HG03196 (cell line): ENCODE results near the gene NUPR2.
"Not testable (repeated sequence)": the region's sequence is repeated elsewhere in the genome, so short reads cannot be mapped to it uniquely, and the experiment has no call there.

ENCODE experiments used
- ATAC-seq: cut with Tn5 transposase; IDR thresholded peaks from one replicate; pipeline ENCODE4 v1.9.1; 2021; ENCODE audit not compliant: unreplicated experiment

Gene NUPR2

GRCh38 chr7:56087445-56087844, 28.8 kb downstream of the NUPR2 start:
- ATAC-seq = no peak

GRCh38 chr7:56086761-56087160, 29.5 kb downstream of the NUPR2 start:
- ATAC-seq = no peak

GRCh38 chr7:56083150-56083785, 32.9 kb downstream of the NUPR2 start:
- ATAC-seq = no peak

DNA sequence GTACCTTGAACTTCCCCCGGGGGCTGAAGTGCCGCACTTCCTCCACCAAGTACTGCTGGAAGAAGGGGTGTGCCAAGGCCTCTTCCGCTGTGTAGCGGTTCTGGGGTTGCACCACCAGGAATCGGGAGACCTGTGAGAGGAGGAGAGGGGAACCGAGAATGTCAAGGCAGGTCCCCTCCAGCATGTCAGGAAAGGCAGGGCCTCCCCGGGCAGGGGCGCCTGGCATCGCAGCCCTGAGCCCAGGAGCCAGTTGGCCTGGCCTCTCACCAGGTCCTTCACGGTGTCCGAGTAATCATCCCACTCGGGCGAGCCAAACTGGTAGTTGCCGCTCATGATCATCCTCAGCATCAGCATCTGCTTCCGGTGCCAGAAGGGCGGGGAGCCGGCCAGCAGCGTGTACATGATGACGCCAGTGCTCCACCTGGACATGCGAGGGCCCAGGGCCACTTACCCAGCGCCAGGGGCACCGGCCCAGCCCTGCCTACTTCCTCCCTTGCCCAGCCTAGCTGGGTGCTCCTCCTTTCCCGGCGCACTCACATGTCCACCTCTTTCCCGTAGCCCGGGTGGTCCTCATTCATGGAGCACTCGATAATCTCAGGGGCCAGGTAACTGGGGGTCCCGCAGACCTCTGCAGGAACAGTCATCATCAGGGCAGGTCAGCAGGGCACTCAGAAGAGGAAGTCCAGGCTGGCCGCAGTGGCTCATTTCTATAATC, 34.4 kb downstream of the NUPR2 start:
- ATAC-seq = no peak

- not testable (repeated sequence) for ATAC-seq
Measured at GRCh38 chr7:56080726-56081435, 35.3 kb downstream of the NUPR2 start.

DNA sequence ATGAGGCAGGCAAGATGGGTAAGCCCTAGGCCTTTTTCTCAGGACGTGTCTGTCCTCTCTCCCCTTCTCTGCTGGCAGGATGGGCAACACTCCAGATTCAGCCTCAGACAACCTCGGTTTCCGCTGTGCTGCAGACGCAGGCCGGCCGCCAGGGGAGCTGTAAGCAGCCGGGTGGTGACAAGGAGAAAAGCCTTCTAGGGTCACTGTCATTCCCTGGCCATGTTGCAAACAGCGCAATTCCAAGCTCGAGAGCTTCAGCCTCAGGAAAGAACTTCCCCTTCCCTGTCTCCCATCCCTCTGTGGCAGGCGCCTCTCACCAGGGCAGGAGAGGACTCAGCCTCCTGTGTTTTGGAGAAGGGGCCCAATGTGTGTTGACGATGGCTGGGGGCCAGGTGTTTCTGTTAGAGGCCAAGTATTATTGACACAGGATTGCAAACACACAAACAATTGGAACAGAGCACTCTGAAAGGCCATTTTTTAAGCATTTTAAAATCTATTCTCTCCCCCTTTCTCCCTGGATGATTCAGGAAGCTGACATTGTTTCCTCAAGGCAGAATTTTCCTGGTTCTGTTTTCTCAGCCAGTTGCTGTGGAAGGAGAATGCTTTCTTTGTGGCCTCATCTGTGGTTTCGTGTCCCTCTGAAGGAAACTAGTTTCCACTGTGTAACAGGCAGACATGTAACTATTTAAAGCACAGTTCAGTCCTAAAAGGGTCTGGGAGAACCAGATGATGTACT, 36.6 kb downstream of the NUPR2 start:
- no peak for ATAC-seq

- ATAC-seq = no peak
Measured at GRCh38 chr7:56078196-56078595, 38.0 kb downstream of the NUPR2 start.

GRCh38 chr7:56077681-56078080, 38.5 kb downstream of the NUPR2 start:
- ATAC-seq = no peak

DNA sequence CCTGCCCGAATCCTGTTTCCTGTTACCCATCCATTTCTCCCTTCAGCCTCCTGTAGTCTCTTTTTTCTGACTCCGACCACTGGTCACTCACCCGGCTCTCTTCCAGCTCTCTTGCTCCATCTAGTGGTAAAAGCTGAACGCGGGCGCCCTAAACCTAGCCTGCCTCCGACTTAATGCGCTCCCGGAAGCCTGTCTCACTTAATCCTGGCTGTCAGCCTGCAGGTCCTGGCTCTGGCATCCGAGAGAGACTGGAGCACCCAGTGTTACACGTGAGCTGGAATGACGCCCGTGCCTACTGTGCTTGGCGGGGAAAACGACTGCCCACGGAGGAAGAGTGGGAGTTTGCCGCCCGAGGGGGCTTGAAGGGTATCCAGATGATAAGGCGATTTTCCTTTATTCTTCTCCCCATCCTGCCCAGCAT, 41.8 kb downstream of the NUPR2 start:
- ATAC-seq = peak; percentile 83

DNA sequence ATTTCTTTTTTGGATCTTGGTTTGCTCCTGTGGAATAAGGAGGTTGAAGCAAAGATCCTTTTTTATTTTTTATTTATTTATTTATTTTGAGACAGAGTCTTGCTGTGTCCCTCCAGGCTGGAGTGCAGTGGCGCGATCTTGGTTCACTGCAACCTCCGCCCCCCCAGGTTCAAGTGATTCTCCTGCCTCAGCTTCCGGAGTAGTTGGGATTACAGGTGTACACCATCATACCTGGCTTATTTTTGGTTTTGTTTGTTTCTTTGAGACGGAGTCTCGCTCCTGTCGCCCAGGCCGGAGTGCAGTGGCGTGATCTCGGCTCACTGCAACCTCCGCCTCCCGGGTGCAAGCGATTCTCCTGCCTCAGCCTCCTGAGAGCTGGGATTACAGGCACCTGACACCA, 49.8 kb downstream of the NUPR2 start:
- not testable (repeated sequence) for ATAC-seq
